HG03064 (cell line): Measurements from ENCODE around the gene SMO.
"Not testable (repeated sequence)": the region's sequence is repeated elsewhere in the genome, so short reads cannot be mapped to it uniquely, and the experiment has no call there.

ENCODE experiments used
- ATAC-seq: cut with Tn5 transposase; IDR thresholded peaks from one replicate; pipeline ENCODE4 v1.9.1; 2021; ENCODE audit warnings: low read depth; ENCODE audit not compliant: unreplicated experiment

SMO gene

DNA sequence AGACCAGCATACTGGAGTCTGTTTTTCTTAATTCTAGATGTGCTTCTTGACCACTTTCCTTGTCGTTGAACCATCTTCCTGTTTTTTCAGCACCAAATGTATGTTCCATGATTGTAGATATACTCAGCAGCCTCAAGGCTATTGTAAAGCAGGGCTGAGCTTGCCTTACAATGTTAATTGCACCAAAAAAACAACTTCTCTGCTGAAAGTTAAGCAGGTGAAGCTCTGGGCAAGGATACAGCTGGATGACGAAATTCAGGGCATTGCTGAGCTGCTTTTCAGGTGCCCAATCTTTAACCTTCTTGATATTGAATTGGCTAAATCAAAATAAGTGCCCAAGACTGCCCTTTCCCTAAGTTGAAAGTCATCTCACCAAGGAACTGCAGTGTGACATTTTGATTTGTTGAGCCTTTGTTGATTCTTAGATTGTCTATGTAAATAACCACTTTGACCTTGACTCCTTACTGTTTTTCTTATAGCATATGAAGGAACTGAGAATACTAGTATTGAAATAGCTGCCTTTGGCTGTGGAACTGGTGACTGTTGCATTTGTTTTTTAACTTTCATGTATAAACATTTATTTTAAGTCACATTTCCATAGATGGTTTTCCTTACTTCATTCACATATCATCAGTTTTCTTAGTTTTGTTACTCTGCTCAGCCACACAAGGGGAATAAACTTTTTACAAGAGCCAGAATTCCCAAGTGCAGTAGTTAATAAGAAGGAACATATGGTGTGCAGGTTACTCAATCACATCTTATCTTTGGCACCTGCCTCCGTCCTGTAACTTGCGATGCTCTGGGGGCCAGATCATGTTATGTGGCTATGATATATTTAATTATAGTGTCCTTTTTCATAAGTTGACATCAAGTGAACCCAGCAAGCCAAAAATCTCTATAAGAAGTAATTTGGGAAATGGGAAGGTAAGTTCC lies 39.5 kb downstream of the SMO start:
- ATAC-seq = no peak

DNA sequence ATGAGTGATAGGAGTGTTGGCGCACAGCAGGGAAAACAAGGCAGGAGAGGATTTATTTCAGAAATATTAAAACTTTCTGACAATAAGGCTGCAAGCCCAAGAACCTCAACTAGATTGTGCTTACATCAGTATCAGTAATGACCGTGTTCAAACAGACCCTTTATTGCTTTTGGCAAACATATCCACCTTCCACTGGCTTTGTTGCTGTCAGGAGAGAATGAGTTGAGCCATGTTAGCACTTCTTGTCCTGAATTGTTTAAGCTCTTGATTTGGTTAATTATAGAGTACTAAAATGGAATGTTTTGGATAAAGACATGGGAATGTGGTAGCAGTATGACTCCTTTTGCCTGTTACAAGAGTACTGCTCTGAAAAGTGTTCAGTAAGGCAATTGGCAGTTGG lies 40.2 kb downstream of the SMO start:
- no peak for ATAC-seq

DNA sequence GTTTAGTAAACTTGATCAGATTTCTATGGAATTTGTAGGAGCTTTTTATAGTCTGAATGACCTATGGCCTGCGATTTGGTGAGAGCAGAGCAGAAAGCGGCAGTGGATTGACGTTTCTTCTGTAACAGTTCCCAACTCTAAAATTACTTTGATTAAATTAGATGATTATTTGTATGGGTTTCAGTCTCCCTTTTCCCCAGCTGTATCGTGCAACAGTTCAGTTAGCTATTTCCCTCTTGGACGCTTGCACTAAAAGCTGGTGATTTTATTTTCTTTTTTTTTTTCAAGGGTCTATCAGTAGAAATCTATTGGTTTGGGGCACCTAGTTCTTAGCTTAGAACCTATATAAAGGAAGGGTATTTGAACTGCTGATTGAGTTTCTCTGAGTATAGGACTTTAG lies 43.2 kb downstream of the SMO start:
- ATAC-seq = no peak

DNA sequence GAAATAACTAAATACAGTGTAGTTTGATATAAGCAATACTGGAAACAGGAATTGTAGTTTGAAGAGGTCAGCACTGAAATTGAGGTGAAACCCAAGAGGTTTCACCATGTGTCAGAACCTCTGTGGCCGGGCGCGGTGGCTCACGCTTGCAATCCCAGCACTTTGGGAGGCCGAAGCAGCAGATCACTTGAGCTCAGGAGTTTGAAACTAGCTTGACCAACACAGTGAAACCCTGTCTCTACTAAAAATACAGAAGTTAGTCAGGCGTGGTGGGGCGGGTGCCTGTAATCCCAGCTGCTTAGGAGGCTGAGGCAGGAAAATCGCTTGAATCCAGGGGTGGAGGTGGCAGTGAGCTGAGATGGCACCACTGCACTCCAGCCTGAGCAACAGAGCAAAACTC lies 50.1 kb downstream of the SMO start:
- no peak for ATAC-seq

DNA sequence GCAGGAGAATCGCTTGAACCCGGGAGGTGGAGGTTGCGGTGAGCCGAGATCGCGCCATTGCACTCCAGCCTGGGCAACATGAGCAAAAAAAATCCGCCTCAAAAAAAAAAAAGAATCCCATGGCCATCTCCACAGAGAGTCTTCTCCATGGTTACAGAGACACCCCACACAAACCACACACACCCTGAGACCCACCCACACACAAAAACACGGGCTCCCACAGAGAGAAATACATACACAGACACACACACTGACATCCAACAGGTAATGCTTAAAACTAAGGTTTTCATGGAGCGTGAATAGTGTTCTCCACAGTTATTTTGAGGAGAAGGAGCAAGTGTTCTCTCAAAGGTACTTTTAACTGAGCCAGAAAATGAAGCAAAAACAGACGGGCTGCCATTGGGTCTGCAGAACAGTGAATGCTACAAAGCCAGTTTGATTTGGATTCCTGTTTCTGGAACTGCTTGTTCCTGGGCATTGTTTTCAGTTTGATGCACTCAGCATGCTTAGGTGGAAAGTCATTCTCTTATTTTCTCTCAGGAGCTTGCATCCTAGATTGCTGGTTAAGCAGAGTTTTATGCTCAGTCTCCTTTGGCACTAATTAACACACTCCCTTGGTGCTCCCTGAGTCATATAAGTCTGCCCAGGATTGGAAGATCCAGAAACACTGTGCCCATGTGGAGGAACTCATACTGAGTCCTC lies 51.8 kb downstream of the SMO start:
- no peak for ATAC-seq

DNA sequence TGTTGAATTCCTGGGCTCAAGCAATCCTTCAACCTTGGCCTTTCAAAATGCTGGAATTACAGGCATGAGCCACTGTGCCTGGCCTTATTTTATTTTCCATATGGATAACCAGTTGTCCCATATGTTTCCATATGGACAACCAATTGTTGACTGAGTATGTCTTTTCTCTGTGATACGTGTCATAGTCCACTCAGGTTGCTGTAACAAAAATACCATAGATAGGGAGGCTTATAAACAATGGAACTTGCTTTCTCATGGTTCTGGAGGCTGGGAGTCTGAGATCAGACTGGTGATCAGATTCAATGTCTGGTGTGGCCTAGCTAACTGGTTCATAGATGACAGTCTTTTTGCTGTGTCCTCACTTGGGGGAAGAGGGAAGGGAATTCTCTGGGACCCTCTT lies 55.8 kb downstream of the SMO start:
- no peak for ATAC-seq

DNA sequence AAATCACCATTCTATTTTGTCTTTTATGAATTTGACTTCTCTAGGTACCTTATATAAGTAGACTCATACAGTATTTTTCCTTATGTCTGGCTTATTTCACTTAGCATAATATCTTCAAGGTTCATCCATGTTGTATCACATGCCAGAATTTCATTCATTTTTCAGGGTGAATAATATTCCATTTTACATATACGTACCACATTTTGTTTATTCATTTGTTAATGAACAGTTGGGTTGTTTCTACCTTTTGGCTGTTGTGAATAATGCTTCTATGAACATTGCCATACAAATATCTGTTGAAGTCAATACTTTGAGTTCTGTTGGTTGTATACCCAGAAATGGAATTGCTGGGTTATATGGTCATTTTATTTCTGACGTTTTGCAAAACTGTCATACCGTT lies 57.1 kb downstream of the SMO start:
- no peak for ATAC-seq

DNA sequence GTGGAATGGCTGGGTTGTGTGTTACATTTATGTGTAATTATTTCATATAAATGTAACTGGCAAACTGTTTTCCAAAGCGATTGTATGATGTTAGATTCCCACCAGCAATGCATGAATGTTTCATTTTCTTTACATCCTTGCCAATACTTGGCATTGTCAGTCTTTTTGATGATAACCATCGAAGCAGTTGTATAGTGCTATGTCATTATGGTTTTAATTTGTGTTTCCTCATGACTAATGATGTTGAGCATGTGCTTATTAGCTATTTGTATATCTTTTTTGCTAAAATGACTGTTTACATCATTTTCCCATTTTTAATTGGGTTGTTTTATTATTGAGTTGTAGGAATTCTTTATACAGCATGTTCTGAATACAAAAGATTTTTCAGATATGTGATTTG lies 58.7 kb downstream of the SMO start:
- no peak for ATAC-seq

DNA sequence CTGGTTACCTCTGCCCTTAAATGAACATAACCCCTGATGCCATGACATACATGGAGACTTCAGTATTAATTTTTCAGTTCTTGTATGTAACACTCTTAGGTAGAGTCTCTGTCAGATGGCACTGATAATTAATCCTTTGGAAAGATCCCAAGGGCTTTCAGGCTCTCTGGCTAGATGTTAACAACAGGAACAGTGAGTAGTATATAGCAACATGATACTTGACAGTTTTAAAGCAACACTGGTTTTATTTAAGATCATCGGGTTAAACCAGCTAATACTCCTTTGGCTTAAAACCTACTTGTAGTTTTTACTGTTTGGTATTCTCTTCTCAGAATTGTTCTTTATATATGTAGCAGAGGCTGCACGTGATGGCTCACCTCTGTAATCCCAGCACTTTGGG lies 63.7 kb downstream of the SMO start:
- no peak for ATAC-seq

DNA sequence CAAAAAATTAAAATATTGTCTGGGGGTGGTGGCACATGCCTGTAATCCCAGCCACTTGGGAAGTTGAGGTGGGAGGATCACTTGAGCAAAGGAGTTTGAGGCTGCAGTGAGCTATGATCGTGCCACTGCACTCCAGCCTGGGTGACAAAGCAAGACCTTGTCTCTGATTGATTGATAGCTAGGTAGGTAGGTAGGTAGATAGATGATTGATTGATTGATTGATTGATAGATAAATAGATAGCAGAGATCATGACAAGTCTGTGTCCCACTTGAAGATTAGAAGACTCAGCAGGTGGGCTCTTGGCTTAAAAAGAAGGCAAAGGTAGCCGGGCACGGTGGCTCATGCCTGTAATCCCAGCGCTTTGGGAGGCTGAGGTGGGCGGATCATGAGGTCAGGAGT lies 64.2 kb downstream of the SMO start:
- ATAC-seq = not testable (repeated sequence)

DNA sequence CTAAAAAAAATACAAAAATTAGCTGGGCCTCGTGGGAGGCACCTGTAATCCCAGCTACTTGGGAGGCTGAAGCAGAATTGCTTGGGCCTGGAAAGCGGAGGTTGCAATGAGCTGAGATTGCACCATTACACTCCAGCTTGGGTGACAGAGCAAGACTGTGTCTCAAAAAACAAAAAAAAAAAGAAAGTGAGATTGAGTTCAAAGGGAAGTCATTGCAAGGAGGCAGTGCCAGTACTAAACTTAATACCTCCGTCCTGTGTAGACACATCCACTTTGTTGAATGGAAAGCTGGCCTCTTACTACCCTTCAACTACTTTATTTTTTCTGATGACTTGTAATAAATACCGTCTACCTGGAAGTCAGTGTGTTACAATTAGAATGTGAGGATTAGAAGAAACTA lies 67.4 kb downstream of the SMO start:
- no peak for ATAC-seq

DNA sequence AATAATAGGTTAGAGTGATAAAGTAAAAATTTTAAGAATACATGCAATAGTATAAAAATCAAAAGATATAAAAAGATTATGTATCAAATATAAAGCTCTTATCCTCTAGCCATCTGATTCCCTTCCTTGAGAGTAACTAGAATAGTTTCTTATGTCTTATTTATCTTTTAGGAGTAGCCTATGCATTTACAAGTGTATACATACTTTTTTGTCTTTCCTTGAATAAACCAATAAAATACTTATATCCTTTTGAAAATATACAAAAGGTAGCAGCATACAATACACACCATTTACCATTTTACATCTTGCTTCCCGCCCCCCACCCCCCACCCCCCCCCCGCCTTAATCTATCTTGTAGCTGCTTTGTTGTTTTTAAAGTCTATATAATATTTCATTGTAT lies 67.8 kb downstream of the SMO start:
- no peak for ATAC-seq

DNA sequence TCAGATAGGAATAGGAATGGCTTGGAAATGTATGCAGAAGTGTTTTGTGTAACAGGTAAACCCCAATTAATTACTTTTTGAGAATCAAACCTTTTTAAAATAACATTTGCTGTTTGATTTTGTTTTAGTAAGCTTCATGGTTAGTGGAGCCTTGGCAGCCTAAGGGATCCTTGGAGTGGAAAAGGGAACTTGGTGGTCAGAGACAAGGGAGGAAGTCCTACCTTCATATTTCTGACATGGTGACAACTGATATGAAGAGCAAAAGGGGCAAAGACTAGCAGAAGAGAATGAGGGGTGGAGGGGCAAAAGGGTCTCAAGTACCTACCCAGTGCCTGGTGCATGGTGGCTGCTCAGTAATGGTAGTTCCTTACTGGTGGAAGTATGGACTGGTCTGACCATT lies 68.7 kb downstream of the SMO start:
- no peak for ATAC-seq

DNA sequence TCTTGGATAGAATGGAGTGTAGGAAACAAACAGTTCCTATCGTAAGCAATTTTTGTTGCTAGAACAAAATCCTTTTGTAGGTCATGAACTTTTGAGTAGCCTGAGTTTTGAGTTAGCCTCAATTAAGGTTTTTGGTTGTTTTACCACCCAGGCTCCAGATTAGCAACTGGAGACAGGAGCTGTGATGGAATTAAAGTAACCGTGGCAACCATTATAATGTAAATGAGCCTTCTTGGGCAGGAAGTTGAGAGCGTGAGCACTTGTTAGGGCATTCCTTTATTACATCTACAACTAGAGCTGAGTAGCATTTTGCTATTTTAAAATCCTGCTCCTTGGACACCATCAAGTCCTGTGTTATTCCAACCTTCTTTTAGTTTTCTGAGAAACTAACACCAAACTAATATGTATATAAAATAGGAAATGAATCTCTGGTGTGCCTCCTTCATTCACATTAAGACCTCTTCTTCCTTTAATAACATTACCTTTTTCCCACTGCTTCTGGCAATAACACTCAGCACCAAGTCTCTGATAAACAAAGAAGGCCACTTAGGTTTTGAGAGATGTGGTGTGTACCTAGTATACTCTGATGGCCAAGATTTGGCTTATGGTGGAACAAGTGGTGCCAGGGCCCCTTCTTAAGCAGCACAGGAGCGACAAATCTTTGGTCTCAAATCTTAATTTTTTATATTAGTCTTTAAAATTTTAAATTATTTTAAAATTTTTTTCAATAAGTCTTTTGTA lies 70.4 kb downstream of the SMO start:
- ATAC-seq = no peak

DNA sequence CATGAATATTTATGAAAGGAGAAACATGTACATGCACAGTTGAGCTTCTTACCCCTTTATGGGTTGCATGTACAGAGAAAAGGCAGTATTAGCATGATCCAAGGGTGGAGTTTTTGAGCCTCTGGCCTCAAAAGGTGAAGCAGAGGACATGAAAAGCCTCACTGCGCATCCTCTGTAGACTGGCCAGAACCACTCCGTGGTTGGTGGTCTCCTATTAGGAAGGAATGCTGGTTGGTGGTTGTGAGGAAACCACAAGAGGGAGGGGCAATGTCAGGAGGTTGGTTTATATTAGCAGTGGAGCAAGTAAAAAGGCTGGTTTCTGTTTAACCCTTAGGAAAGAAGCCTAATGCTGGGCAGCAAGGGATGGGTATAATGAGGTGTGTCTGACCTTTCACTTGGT lies 73.9 kb downstream of the SMO start:
- no peak for ATAC-seq
